Activated T-cell treated with anti-CD3 and anti-CD28 coated beads, Interleukin-2, amount 50 U/mL, for 48 hours (primary cell): ENCODE measurements around the gene SCT.

Source experiments
- DNase-seq, 2 experiments: peaks; one replicate each; pipeline ENCODE4 v3.0.0-alpha.2; 2020

SCT gene

GRCh38 chr11:581752-582151 lies 45.2 kb downstream of the SCT start:
- DNase-seq: no peak

GRCh38 chr11:581342-581741 lies 45.6 kb downstream of the SCT start:
- no peak for DNase-seq

GRCh38 chr11:579830-580601 lies 47.0 kb downstream of the SCT start:
- no peak for DNase-seq

DNA sequence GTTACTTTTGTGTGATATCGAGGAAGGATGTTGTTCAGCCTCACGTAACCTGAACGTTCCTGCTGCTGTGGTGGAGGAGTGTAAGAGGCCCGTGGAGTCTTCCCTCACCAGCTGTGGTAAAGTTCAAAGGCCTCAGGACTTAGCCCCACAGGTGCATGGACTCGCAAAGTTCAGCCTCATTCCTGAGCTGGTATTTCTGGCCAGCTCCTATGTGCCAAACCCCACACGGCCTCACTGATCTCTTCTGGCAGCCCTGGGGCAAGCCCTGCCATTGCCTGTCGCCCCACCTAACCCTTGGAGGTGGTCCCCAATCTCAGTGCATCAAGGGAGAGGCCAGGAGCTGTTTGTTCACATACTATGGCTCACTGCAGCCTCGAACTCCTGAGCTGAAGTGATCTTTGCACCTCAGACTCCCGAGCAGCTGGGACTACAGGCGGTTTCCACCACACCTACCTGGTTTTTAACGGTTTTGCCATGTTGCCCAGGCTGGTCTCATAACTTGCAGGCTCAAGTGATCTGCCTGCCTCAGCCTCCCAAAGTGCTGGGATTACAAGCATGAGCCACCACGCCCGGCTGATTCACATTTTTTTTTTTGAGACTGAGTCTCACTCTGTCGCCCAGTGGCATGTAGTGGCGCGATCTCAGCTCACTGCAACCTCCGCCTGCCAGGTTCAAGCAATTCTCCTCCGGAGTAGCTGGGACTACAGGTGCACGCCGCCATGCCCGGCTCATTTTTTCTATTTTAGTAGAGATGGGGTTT lies 48.5 kb downstream of the SCT start:
- DNase-seq: no peak

GRCh38 chr11:577611-577894 lies 49.4 kb downstream of the SCT start:
- no peak for DNase-seq

- DNase-seq: no peak
Measured at GRCh38 chr11:576811-577610, 50.0 kb downstream of the SCT start.
